Colonic mucosa (tissue), 4 donors: ENCODE data around the gene BARX2. TPM values are rescaled to one million over a fixed set of nuclear protein-coding genes. Genes with fewer than 3 reads are reported as not detected.
A peak's percentile ranks its signal among the peaks of the same experiment; 100 is the strongest.

Experiments
- DNase-seq: peaks from one replicate; pipeline ENCODE4 v3.0.0-alpha.2; 2020
- H3K27ac ChIP-seq: fragments of 200-600 bp; one replicate; pipeline ENCODE4 v1.8.0; 2021
- H3K27me3 ChIP-seq: fragments of 200-600 bp; one replicate; pipeline ENCODE4 v1.8.0; 2021
- H3K36me3 ChIP-seq: fragments of 200-600 bp; one replicate; pipeline ENCODE4 v1.8.0; 2021
- H3K4me1 ChIP-seq: fragments of 200-600 bp; one replicate; pipeline ENCODE4 v1.8.0; 2021; ENCODE audit warnings: mild to moderate bottlenecking
- H3K4me3 ChIP-seq: fragments of 200-600 bp; one replicate; pipeline ENCODE4 v1.8.0; 2021
- H3K9ac ChIP-seq, 2 donors: one replicate each; pipeline ENCODE4 v1.7.0; 2013; ENCODE audit warnings: control low read depth in 2 of 2, low read depth in 2 of 2, low read length in 2 of 2
- H3K9me3 ChIP-seq: fragments of 200-600 bp; one replicate; pipeline ENCODE4 v1.8.0; 2021
- intact Hi-C: fragments of 100-400 bp; cut with DNase I; formaldehyde crosslinking; loops from one replicate; pipeline ENCODE4 v1.14.1; 2022
- total RNA-seq, 2 donors: library from RNA; stranded (reverse); fragmentation: NEBNext Ultra II Directional in 1 of 2; extraction: Animal tissue kit (Norgen Biotek cat#: 25700) in 1 of 2; gene quantifications; one replicate each; pipeline ENCODE4 v1.2.1, GENCODE V29; 2021
- TF ChIP-seq, protein P1 (sequence below): fragments of 200-600 bp; IDR thresholded peaks from one replicate; pipeline ENCODE4 v1.8.0; 2022; ENCODE audit warnings: antibody characterized with exemption, mild to moderate bottlenecking
- donor health status: healthy.
- donor health status: DM: no; HTN: no; CAD: no.
- donor health status: DM: no; HTN: no; CAD: no.

BARX2 gene
- total RNA-seq, 2 donors from 2014 or later, result 19.0 to 23.9 TPM

- H3K36me3 ChIP-seq, result no peaks in the 10 kb centered on the region
- TF ChIP-seq, protein P1, sequence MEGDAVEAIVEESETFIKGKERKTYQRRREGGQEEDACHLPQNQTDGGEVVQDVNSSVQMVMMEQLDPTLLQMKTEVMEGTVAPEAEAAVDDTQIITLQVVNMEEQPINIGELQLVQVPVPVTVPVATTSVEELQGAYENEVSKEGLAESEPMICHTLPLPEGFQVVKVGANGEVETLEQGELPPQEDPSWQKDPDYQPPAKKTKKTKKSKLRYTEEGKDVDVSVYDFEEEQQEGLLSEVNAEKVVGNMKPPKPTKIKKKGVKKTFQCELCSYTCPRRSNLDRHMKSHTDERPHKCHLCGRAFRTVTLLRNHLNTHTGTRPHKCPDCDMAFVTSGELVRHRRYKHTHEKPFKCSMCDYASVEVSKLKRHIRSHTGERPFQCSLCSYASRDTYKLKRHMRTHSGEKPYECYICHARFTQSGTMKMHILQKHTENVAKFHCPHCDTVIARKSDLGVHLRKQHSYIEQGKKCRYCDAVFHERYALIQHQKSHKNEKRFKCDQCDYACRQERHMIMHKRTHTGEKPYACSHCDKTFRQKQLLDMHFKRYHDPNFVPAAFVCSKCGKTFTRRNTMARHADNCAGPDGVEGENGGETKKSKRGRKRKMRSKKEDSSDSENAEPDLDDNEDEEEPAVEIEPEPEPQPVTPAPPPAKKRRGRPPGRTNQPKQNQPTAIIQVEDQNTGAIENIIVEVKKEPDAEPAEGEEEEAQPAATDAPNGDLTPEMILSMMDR, result no peak
- intact Hi-C loops, result no loop called here
- H3K9ac ChIP-seq, result no peak overlapping the region
- no peaks in the 10 kb centered on the region for H3K4me1 ChIP-seq
- no peak overlapping the region for H3K27ac ChIP-seq
- DNase-seq, result no peak
- H3K4me3 ChIP-seq, result no peak overlapping the region
- H3K27me3 ChIP-seq, result no peaks in the 10 kb centered on the region
- H3K9me3 ChIP-seq, result no peaks in the 10 kb centered on the region
Measured at GRCh38 chr11:129425214-129425613, 49.6 kb downstream of the BARX2 start.

DNA sequence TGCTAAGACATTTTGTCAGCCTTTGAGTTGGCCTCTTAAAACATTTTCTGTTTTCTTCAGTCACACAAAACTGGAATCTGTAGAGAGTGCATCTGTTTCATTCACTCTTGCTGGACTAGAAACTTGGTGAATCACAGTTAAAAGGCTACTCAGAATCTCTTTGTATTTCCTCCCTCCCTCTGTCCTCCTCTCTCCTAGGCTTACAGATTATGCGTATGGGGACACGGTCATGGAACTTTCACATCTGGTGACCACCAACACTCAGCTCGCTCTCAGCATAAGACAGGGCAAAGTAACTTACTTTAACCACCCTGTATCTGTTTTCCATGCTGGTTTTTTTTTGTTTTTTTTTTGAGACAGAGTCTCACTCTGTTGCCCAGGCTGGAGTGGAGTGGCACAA, 50.4 kb downstream of the BARX2 start:
- intact Hi-C loops, result no loop called here
- TF ChIP-seq, protein P1, result no peak
- H3K4me1 ChIP-seq, result no peaks in the 10 kb centered on the region

DNA sequence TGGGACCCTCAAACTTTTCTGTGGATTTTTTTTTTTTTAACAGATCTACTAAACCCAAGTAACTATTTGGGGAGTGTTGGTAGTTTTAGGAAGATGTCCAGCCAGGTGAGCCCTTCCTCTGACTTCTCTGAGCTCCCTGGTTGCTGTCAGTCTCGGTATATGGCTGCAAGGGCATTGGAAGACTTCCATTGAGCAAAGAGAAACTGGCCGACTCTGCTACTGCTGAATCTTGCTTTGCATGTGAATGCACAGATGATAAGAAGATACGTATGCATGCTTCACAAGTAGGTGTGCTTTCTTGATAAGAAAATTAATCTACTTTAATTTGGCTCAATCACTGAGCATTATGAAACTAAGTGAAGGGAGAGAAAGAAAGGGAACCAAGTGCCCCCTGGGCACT, 51.1 kb downstream of the BARX2 start:
- TF ChIP-seq, protein P1, result no peak
- Histone ChIP-seq H3K4me3 (no peak overlapping the region), H3K4me1 (no peaks in the 10 kb centered on the region), H3K9me3 (no peaks in the 10 kb centered on the region), H3K27me3 (no peaks in the 10 kb centered on the region), H3K27ac (peak overlapping the region; percentile 59), H3K9ac (no peak overlapping the region), H3K36me3 (no peaks in the 10 kb centered on the region)
- intact Hi-C loops, result no loop called here
- no peak for DNase-seq

More for the DNA sequence above, 50.4 kb downstream of the BARX2 start:
- DNase-seq, result no peak
- Histone ChIP-seq H3K27me3 (no peaks in the 10 kb centered on the region), H3K36me3 (no peaks in the 10 kb centered on the region), H3K9ac (no peak overlapping the region), H3K27ac (no peak overlapping the region), H3K9me3 (no peaks in the 10 kb centered on the region), H3K4me3 (no peak overlapping the region)

- H3K9me3 ChIP-seq, result no peaks in the 10 kb centered on the region
- peak; percentile 53 for DNase-seq
- peak overlapping the region in 1 of 2 donors; percentile 68 for H3K9ac ChIP-seq
- intact Hi-C loops, result no loop called here
- no peaks in the 10 kb centered on the region for H3K27me3 ChIP-seq
- H3K27ac ChIP-seq, result peak overlapping the region; percentile 59
- no peak overlapping the region for H3K4me3 ChIP-seq
- H3K36me3 ChIP-seq, result no peaks in the 10 kb centered on the region
- TF ChIP-seq, protein P1, result no peak
- no peaks in the 10 kb centered on the region for H3K4me1 ChIP-seq
Measured at GRCh38 chr11:129427376-129427775, 51.7 kb downstream of the BARX2 start.

DNA sequence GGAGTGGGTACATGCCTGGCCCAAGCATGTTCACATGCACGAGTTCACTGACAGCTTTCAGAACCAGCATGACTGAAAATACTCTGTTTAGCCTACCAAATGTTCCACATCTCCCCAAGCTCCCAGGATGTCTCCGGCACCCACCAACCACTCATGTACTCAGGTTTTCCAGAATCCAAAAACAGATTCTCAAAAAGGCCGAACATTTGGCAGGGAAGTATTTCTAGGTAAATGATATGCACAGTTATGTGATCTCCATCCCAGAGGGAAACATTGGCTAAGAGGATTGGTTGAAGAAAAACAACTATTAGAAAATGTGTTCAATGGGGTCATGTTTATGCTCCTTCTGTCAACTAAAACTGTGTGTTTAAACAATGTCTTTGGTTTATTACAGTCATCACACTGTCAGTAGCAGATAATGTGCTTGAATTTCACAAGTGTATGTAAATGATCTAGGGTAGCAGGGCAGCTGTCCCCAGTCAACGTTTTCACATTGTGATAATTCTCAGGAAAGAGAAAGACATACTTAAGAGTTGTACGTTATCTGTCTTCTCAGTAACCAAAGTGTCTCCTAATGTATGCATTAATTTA, 52.3 kb downstream of the BARX2 start:
- Histone ChIP-seq H3K9me3 (no peaks in the 10 kb centered on the region), H3K27ac (peak overlapping the region; percentile 59), H3K27me3 (no peaks in the 10 kb centered on the region), H3K36me3 (no peaks in the 10 kb centered on the region), H3K4me3 (no peak overlapping the region), H3K4me1 (no peaks in the 10 kb centered on the region), H3K9ac (peak overlapping the region in 1 of 2 donors; percentile 68)
- no peak for DNase-seq
- TF ChIP-seq, protein P1, result no peak
- intact Hi-C loops, result no loop called here
